Right renal pelvis (tissue), 4 donors: ENCODE results near the gene PARD3. TPM values are rescaled to one million over a fixed set of nuclear protein-coding genes. Genes with fewer than 3 reads are reported as not detected.
"Not testable (repeated sequence)": the region's sequence is repeated elsewhere in the genome, so short reads cannot be mapped to it uniquely, and the experiment has no call there.

Experiments
- DNase-seq, 4 donors: peaks; one replicate each; pipeline ENCODE4 v3.0.0-alpha.2; 2013; ENCODE audit warnings: low read depth in 4 of 4, low spot score in 3 of 4, missing footprints in 1 of 4
- polyA plus RNA-seq, 4 donors: library from polyadenylated mRNA; unstranded; fragments of 120-200 nt; gene quantifications; one replicate each; pipeline ENCODE4 v1.2.1, GENCODE V29; 2013; ENCODE audit not compliant: insufficient read length in 4 of 4

The PARD3 gene
- polyA plus RNA-seq, 4 donors: 62.1 to 76.2 (median 71.3) TPM

GRCh38 chr10:34413756-34414587 lies 401.1 kb downstream of the PARD3 start:
- DNase-seq: no peak

- DNase-seq: no peak
These were observed 401.9 kb downstream of the PARD3 start for GRCh38 chr10:34413214-34413613.

- no peak for DNase-seq
These were observed 406.1 kb downstream of the PARD3 start for GRCh38 chr10:34408956-34409355.

- DNase-seq: no peak
These were observed 406.7 kb downstream of the PARD3 start for GRCh38 chr10:34408381-34408780.

- DNase-seq: no peak
These were observed 407.7 kb downstream of the PARD3 start for GRCh38 chr10:34407324-34407805.

GRCh38 chr10:34406463-34407323 lies 408.4 kb downstream of the PARD3 start:
- DNase-seq: no peak

- DNase-seq: no peak
These were observed 409.3 kb downstream of the PARD3 start for GRCh38 chr10:34405611-34406462.

- DNase-seq: no peak
These were observed 411.6 kb downstream of the PARD3 start for GRCh38 chr10:34403512-34403911.

GRCh38 chr10:34400075-34400474 lies 415.0 kb downstream of the PARD3 start:
- DNase-seq: no peak

- no peak for DNase-seq
These were observed 416.1 kb downstream of the PARD3 start for GRCh38 chr10:34399013-34399412.

GRCh38 chr10:34397324-34397723 lies 417.8 kb downstream of the PARD3 start:
- no peak for DNase-seq

GRCh38 chr10:34396663-34397062 lies 418.4 kb downstream of the PARD3 start:
- no peak for DNase-seq

- no peak for DNase-seq
These were observed 422.4 kb downstream of the PARD3 start for GRCh38 chr10:34392641-34393170.

- DNase-seq: not testable (repeated sequence)
These were observed 423.9 kb downstream of the PARD3 start for GRCh38 chr10:34391168-34391567.

GRCh38 chr10:34389801-34390200 lies 425.3 kb downstream of the PARD3 start:
- no peak for DNase-seq

- DNase-seq: no peak
These were observed 428.2 kb downstream of the PARD3 start for GRCh38 chr10:34386921-34387320.

- no peak for DNase-seq
These were observed 430.7 kb downstream of the PARD3 start for GRCh38 chr10:34384372-34384771.

- no peak for DNase-seq
These were observed 432.5 kb downstream of the PARD3 start for GRCh38 chr10:34382626-34383025.

GRCh38 chr10:34380856-34381255 lies 434.2 kb downstream of the PARD3 start:
- no peak for DNase-seq

GRCh38 chr10:34378297-34378696 lies 436.8 kb downstream of the PARD3 start:
- DNase-seq: no peak
